GM12878 (cell line): Measurements from ENCODE around the gene KCNRG. TPM values are rescaled to one million over a fixed set of nuclear protein-coding genes. Genes with fewer than 3 reads are reported as not detected.

Experiments
- ASH2L ChIP-seq: fragments of 300-600, 200-600 bp; sonication (generic); IDR thresholded peaks from 2 replicates; pipeline ENCODE4 v1.6.1; 2017; ENCODE audit warnings: low read depth, mild to moderate bottlenecking, borderline replicate concordance
- BHLHE40 ChIP-seq, 2 experiments: fragments of 450-650 bp in 1 of 2; IDR thresholded peaks; 2 replicates each; pipeline ENCODE4 v1.6.1; 2011 to 2017; ENCODE audit warnings: low read depth in 2 of 2, borderline replicate concordance in 1 of 2, improper control_type of control experiment in 1 of 2, low read length in 1 of 2, mild to moderate bottlenecking in 1 of 2
- BRCA1 ChIP-seq: IDR thresholded peaks from 2 replicates; pipeline ENCODE4 v1.6.1; 2011; ENCODE audit warnings: low read depth, low read length, improper control_type of control experiment
- MTA2 ChIP-seq: fragments of 450-650 bp; IDR thresholded peaks from 2 replicates; pipeline ENCODE4 v1.6.1; 2016; ENCODE audit warnings: low read depth, mild to moderate bottlenecking, moderate library complexity
- NFXL1 ChIP-seq: fragments of 450-650 bp; IDR thresholded peaks from 2 replicates; pipeline ENCODE4 v1.6.1; 2017; ENCODE audit warnings: antibody characterized with exemption, mild to moderate bottlenecking, borderline replicate concordance
- NFYB ChIP-seq: IDR thresholded peaks from 2 replicates; pipeline ENCODE4 v1.6.1; 2011; ENCODE audit warnings: low read depth, mild to moderate bottlenecking, low read length, improper control_type of control experiment, moderate library complexity; ENCODE audit not compliant: insufficient read depth
- NR2F1 ChIP-seq: fragments of 450-650 bp; conservative IDR thresholded peaks from 2 replicates; pipeline ENCODE4 v1.6.1; 2017; ENCODE audit warnings: mild to moderate bottlenecking
- PAX8 ChIP-seq: fragments of 450-650 bp; IDR thresholded peaks from 2 replicates; pipeline ENCODE4 v1.6.1; 2017; ENCODE audit warnings: mild to moderate bottlenecking, moderate library complexity
- PML ChIP-seq: IDR thresholded peaks from 2 replicates; pipeline ENCODE4 v1.6.1; 2012; ENCODE audit warnings: low read length, inconsistent platforms
- POLR2AphosphoS5 ChIP-seq: IDR thresholded peaks from 2 replicates; pipeline ENCODE4 v1.6.1; 2011; ENCODE audit warnings: mild to moderate bottlenecking, low read length, inconsistent platforms
- RBBP5 ChIP-seq: fragments of 200-600 bp; sonication (generic); conservative IDR thresholded peaks from 2 replicates; pipeline ENCODE4 v1.6.1; 2016
- RCOR1 ChIP-seq: conservative IDR thresholded peaks from 2 replicates; pipeline ENCODE4 v1.6.1; 2012; ENCODE audit warnings: low read depth, low read length, improper control_type of control experiment
- SIN3A ChIP-seq: IDR thresholded peaks from 2 replicates; pipeline ENCODE4 v1.6.1; 2012; ENCODE audit warnings: low read depth, low read length, improper control_type of control experiment
- SIX5 ChIP-seq: IDR thresholded peaks from 2 replicates; pipeline ENCODE4 v1.6.1; 2011; ENCODE audit warnings: mild to moderate bottlenecking, low read depth, low read length, moderate library complexity; ENCODE audit not compliant: severe bottlenecking
- STAT1 ChIP-seq: fragments of 450-650 bp; conservative IDR thresholded peaks from 2 replicates; pipeline ENCODE4 v1.6.1; 2014; ENCODE audit warnings: antibody characterized with exemption, mild to moderate bottlenecking
- TBL1XR1 ChIP-seq: IDR thresholded peaks from 2 replicates; pipeline ENCODE4 v1.6.1; 2012; ENCODE audit warnings: low read depth, low read length, improper control_type of control experiment
- ZNF622 ChIP-seq: fragments of 450-650 bp; IDR thresholded peaks from 2 replicates; pipeline ENCODE4 v1.6.1; 2017; ENCODE audit warnings: mild to moderate bottlenecking, inconsistent platforms
- ZSCAN29 ChIP-seq: fragments of 450-650 bp; IDR thresholded peaks from 2 replicates; pipeline ENCODE4 v1.6.1; 2017; ENCODE audit warnings: mild to moderate bottlenecking, moderate library complexity
- polyA plus RNA-seq, 11 experiments: library from polyadenylated mRNA; depleted of rRNA in 4 of 11; unstranded in 6 of 11; stranded (reverse) in 5 of 11; fragments of >200 nt; fragmentation: Nextera tagmentation in 4 of 11; fragmentation: Illumina TruSeq in 1 of 11; extraction: Ambion mirVana in 4 of 11; extraction: Trizol in 1 of 11; gene quantifications; 1 replicate in 1 of 11; 2 replicates in 10 of 11; pipeline versions ENCODE4 v1.2.1 to v1.2.3, GENCODE V29; 2011 to 2016; ENCODE audit warnings: inconsistent platforms in 2 of 11, missing spikeins in 2 of 11, low read depth in 1 of 11
- total RNA-seq, 4 experiments: library from RNA; depleted of rRNA in 3 of 4; stranded (reverse); fragments of >200 nt in 3 of 4; fragmentation: Illumina TruSeq in 1 of 4; extraction: Trizol in 1 of 4; gene quantifications; 2 replicates each; pipeline versions ENCODE4 v1.2.1 to v1.2.3, GENCODE V29; 2013 to 2021
- TF ChIP-seq, protein P1 (sequence below): IDR thresholded peaks from 2 replicates; pipeline ENCODE4 v1.6.1; 2011; ENCODE audit warnings: low read depth, low read length, improper control_type of control experiment, borderline replicate concordance
- TF ChIP-seq, protein P2 (sequence below): fragments of 450-650 bp; IDR thresholded peaks from 2 replicates; pipeline ENCODE4 v1.6.1; 2018; ENCODE audit warnings: mild to moderate bottlenecking, low read depth, moderate library complexity; ENCODE audit not compliant: partially characterized antibody
- TF ChIP-seq, protein P3 (sequence below): fragments of 450-650 bp; IDR thresholded peaks from 2 replicates; pipeline ENCODE4 v1.6.1; 2016; ENCODE audit warnings: mild to moderate bottlenecking
- TF ChIP-seq, protein P4 (sequence below): fragments of 450-650 bp; IDR thresholded peaks from 2 replicates; pipeline ENCODE4 v1.6.1; 2014; ENCODE audit warnings: mild to moderate bottlenecking
- TF ChIP-seq, protein P5 (sequence below): IDR thresholded peaks from 2 replicates; pipeline ENCODE4 v1.6.1; 2012; ENCODE audit warnings: low read length, inconsistent platforms

Gene KCNRG
- total and polyA plus RNA-seq, 10 of the 15 experiments (the other 5 are each of a cell fraction or from before 2014, with no cell fraction given): 0.37 to 1.5 (median 0.58) TPM

DNA sequence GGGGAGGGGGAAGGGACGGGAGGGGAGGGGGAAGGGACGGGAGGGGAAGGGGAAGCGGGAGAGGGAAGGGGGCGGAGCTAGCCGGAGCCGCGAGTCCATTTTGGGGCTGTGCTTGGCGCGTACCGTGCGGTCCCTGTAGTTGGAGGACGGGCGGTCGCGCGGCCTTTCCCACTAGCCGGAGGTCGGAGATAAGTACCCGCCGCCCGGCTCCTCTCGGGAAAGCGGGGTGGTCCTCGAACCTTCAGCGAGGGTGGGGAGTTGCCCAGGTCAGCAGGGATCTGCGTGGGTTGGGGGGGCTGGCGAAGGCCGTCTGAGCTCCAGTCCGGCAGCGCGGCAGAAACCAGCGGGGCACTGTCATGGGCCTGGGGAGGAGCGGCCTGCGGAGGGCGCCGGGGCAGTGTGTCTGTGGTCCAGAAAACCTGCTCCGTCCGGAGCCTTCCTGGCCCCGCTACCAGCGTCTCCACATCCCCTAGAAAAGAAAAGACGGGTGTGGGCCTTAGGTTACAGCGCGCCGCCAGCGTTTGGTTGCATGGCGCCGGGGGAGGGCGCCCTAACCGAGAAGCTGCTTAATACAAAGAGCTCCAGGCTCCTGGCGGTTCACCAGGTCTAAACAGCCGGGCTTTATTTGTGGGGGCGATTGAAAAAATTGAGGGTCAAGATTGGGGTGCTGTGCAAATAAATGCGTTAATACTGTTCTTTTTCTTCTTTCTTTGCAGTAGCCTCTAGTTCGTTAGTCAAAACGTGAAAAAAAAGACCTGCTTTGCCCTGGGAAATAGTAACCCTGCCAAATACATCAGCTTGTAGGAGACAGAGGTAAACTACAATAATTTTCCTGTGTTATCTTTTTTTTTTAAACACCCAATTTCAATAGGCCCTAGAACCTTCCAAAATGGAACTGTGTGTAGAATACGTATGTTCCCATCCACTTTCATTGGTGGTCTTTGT is 18.0 kb upstream of the KCNRG start, which contains the start of gene TRIM13 (continued):
- TF ChIP-seq, protein P1, sequence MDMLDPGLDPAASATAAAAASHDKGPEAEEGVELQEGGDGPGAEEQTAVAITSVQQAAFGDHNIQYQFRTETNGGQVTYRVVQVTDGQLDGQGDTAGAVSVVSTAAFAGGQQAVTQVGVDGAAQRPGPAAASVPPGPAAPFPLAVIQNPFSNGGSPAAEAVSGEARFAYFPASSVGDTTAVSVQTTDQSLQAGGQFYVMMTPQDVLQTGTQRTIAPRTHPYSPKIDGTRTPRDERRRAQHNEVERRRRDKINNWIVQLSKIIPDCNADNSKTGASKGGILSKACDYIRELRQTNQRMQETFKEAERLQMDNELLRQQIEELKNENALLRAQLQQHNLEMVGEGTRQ: no peak
- TF ChIP-seq PAX8: no peak
- TF ChIP-seq BHLHE40 (IDR thresholded peaks at IDR 0.05; ENCODE audit: borderline replicate concordance in 1 of 2, low read depth in 2 of 2, low read length in 1 of 2): peak in 1 of 2 experiments; percentile 4; a peak in 2 of 4 replicates
- TF ChIP-seq PML: peak; percentile 50; the same call in 1 of the 2 replicates
- no peak for TF ChIP-seq NFXL1
- no peak; the same call in 1 of the 2 replicates for TF ChIP-seq TBL1XR1
- TF ChIP-seq SIN3A: no peak; the same call in 1 of the 2 replicates
- no peak for TF ChIP-seq MTA2
- 0 out of 2 replicates have a peak, but pooled peaks have one; percentile 43 for TF ChIP-seq ASH2L
- TF ChIP-seq, protein P2, sequence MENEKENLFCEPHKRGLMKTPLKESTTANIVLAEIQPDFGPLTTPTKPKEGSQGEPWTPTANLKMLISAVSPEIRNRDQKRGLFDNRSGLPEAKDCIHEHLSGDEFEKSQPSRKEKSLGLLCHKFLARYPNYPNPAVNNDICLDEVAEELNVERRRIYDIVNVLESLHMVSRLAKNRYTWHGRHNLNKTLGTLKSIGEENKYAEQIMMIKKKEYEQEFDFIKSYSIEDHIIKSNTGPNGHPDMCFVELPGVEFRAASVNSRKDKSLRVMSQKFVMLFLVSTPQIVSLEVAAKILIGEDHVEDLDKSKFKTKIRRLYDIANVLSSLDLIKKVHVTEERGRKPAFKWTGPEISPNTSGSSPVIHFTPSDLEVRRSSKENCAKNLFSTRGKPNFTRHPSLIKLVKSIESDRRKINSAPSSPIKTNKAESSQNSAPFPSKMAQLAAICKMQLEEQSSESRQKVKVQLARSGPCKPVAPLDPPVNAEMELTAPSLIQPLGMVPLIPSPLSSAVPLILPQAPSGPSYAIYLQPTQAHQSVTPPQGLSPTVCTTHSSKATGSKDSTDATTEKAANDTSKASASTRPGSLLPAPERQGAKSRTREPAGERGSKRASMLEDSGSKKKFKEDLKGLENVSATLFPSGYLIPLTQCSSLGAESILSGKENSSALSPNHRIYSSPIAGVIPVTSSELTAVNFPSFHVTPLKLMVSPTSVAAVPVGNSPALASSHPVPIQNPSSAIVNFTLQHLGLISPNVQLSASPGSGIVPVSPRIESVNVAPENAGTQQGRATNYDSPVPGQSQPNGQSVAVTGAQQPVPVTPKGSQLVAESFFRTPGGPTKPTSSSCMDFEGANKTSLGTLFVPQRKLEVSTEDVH: peak; percentile 22
- TF ChIP-seq SIX5: no peak
- no peak for TF ChIP-seq ZSCAN29
- no peak for TF ChIP-seq RBBP5
- peak; percentile 68 for TF ChIP-seq NR2F1
- TF ChIP-seq, protein P3, sequence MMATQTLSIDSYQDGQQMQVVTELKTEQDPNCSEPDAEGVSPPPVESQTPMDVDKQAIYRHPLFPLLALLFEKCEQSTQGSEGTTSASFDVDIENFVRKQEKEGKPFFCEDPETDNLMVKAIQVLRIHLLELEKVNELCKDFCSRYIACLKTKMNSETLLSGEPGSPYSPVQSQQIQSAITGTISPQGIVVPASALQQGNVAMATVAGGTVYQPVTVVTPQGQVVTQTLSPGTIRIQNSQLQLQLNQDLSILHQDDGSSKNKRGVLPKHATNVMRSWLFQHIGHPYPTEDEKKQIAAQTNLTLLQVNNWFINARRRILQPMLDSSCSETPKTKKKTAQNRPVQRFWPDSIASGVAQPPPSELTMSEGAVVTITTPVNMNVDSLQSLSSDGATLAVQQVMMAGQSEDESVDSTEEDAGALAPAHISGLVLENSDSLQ: no peak
- TF ChIP-seq STAT1: 0 out of 2 replicates have a peak, but pooled peaks have one; percentile 56
- TF ChIP-seq RCOR1: no peak
- TF ChIP-seq, protein P4, sequence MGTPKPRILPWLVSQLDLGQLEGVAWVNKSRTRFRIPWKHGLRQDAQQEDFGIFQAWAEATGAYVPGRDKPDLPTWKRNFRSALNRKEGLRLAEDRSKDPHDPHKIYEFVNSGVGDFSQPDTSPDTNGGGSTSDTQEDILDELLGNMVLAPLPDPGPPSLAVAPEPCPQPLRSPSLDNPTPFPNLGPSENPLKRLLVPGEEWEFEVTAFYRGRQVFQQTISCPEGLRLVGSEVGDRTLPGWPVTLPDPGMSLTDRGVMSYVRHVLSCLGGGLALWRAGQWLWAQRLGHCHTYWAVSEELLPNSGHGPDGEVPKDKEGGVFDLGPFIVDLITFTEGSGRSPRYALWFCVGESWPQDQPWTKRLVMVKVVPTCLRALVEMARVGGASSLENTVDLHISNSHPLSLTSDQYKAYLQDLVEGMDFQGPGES: no peak
- TF ChIP-seq, protein P5, sequence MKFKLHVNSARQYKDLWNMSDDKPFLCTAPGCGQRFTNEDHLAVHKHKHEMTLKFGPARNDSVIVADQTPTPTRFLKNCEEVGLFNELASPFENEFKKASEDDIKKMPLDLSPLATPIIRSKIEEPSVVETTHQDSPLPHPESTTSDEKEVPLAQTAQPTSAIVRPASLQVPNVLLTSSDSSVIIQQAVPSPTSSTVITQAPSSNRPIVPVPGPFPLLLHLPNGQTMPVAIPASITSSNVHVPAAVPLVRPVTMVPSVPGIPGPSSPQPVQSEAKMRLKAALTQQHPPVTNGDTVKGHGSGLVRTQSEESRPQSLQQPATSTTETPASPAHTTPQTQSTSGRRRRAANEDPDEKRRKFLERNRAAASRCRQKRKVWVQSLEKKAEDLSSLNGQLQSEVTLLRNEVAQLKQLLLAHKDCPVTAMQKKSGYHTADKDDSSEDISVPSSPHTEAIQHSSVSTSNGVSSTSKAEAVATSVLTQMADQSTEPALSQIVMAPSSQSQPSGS: no peak
- TF ChIP-seq ZNF622: no peak
- TF ChIP-seq POLR2AphosphoS5: peak; percentile 87
- no peak for TF ChIP-seq NFYB
- no peak for TF ChIP-seq BRCA1
